HepG2 (cell line): ENCODE data around the gene ARL2. TPM values are rescaled to one million over a fixed set of nuclear protein-coding genes. Genes with fewer than 3 reads are reported as not detected.

Experiments used
- RAD21 ChIP-seq: fragments of 450-650 bp; formaldehyde crosslinking; IDR thresholded peaks from 2 replicates; pipeline ENCODE4 v1.5.0; 2020; ENCODE audit warnings: mild to moderate bottlenecking
- SMARCE1 ChIP-seq: fragments of 450-650 bp; IDR thresholded peaks from 2 replicates; pipeline ENCODE4 v1.6.1; 2017; ENCODE audit warnings: borderline replicate concordance
- SRSF9 ChIP-seq: fragments of 200-400 bp; formaldehyde crosslinking; IDR thresholded peaks from 2 replicates; pipeline ENCODE4 v1.6.1; 2018; ENCODE audit warnings: borderline replicate concordance, mild to moderate bottlenecking, low read depth, low read length; ENCODE audit not compliant: insufficient read depth, poor library complexity, severe bottlenecking
- ZNF12 ChIP-seq: sonication (generic); formaldehyde crosslinking; IDR thresholded peaks from 2 replicates; pipeline ENCODE4 v1.5.0; 2020; ENCODE audit warnings: missing genetic modification reagents
- ZNF337 ChIP-seq: sonication (generic); formaldehyde crosslinking; IDR thresholded peaks from 2 replicates; pipeline ENCODE4 v1.5.1; 2020; ENCODE audit warnings: missing genetic modification reagents, low read depth, mild to moderate bottlenecking, borderline replicate concordance
- ZNF343 ChIP-seq: sonication (generic); formaldehyde crosslinking; IDR thresholded peaks from 2 replicates; pipeline ENCODE4 v1.4.0; 2020; ENCODE audit warnings: mild to moderate bottlenecking, missing genetic modification reagents
- ZNF546 ChIP-seq: sonication (generic); formaldehyde crosslinking; conservative IDR thresholded peaks from 2 replicates; pipeline ENCODE4 v1.8.1; 2023; ENCODE audit warnings: mild to moderate bottlenecking, missing genetic modification reagents
- ZNF562 ChIP-seq: sonication (generic); formaldehyde crosslinking; IDR thresholded peaks from 2 replicates; pipeline ENCODE4 v1.8.0; 2022; ENCODE audit warnings: missing genetic modification reagents, borderline replicate concordance
- polyA plus RNA-seq, 8 experiments: library from polyadenylated mRNA; depleted of rRNA in 3 of 8; stranded (reverse) in 7 of 8; unstranded in 1 of 8; fragments of >200 nt; fragmentation: Illumina TruSeq in 4 of 8; extraction: Trizol in 4 of 8; gene quantifications; 2 replicates each; pipeline versions ENCODE4 v1.2.1 to v1.2.3, GENCODE V29; 2011 to 2016; ENCODE audit warnings: low read depth in 4 of 8, missing spikeins in 1 of 8, mixed read lengths in 1 of 8; ENCODE audit not compliant: insufficient read depth in 1 of 8
- total RNA-seq, 5 experiments: library from RNA; depleted of rRNA; stranded (reverse); fragments of >200 nt; fragmentation: Illumina TruSeq; extraction: Trizol; gene quantifications; 2 replicates each; pipeline ENCODE4 v1.2.3, GENCODE V29; 2016; ENCODE audit warnings: low read depth in 1 of 5
- TF ChIP-seq, protein P1 (sequence below): sonication (generic); formaldehyde crosslinking; IDR thresholded peaks from 2 replicates; pipeline ENCODE4 v1.4.0; 2020; ENCODE audit warnings: missing genetic modification reagents
- TF ChIP-seq, protein P2 (sequence below): sonication (generic); formaldehyde crosslinking; IDR thresholded peaks from 2 replicates; pipeline ENCODE4 v1.5.1; 2020; ENCODE audit warnings: missing genetic modification reagents, mild to moderate bottlenecking, borderline replicate concordance
- TF ChIP-seq, protein P3 (sequence below): sonication (generic); formaldehyde crosslinking; IDR thresholded peaks from 2 replicates; pipeline ENCODE4 v1.4.0; 2020; ENCODE audit warnings: missing genetic modification reagents, mild to moderate bottlenecking, borderline replicate concordance
- TF ChIP-seq, protein P4 (sequence below): sonication (generic); formaldehyde crosslinking; IDR thresholded peaks from 2 replicates; pipeline ENCODE4 v1.5.1; 2020; ENCODE audit warnings: missing genetic modification reagents, mild to moderate bottlenecking, borderline replicate concordance
- TF ChIP-seq, protein P5 (sequence below): sonication (generic); formaldehyde crosslinking; IDR thresholded peaks from 2 replicates; pipeline ENCODE4 v1.5.0; 2020; ENCODE audit warnings: missing genetic modification reagents, mild to moderate bottlenecking, borderline replicate concordance
- TF ChIP-seq, protein P6 (sequence below), 2 experiments: fragments of 450-650 bp in 1 of 2; sonication (generic) in 1 of 2; formaldehyde crosslinking; IDR thresholded peaks; 2 replicates each; pipeline versions ENCODE4 v1.5.0 to v1.8.0; 2020 to 2022; ENCODE audit warnings: mild to moderate bottlenecking in 1 of 2, missing genetic modification reagents in 1 of 2

Gene ARL2
- total and polyA plus RNA-seq, 2 of the 13 experiments (the other 11 are each of a cell fraction or from before 2014, with no cell fraction given) = 82.9 to 84.4 TPM

DNA sequence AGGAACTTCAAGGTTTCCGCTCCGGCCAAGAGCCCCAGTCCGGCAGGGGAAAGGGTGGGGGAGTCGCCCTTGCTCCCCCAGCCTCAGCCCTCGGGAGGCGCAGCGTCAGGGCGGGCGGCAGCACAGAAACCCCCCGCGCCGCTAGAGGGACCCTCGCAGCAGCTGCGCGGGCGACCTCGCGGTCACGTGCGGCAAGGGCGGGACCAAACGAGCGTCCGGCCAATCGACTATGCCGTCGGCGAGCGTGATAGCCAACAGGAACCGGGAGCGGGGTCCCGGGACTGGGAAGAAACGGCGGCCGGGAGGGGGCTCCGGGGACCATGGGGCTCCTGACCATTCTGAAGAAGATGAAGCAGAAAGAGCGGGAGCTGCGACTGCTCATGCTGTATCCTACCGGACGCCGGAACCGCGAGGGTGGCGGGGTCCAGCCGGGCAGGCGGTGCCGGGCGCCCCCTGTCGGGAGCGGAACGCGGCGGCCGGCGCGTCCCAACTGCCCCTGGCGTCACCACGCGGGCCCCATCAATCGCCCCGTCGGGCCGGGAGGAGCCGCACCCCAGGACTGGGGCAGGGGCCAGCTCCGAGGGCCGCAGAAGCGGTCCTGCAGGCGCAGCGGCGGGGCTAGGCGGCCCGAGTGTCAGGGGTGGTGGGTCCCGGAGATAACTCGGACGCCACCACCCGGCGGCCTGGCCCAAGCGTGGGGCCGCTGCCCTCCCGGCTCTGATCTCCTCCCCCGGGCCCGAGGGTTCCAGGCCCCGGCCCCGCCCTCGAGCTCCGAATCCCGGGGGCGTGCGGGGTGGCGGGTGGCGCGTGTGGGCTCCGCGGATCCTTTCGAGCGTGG, at the start of gene ARL2 (continued):
- TF ChIP-seq, protein P1, sequence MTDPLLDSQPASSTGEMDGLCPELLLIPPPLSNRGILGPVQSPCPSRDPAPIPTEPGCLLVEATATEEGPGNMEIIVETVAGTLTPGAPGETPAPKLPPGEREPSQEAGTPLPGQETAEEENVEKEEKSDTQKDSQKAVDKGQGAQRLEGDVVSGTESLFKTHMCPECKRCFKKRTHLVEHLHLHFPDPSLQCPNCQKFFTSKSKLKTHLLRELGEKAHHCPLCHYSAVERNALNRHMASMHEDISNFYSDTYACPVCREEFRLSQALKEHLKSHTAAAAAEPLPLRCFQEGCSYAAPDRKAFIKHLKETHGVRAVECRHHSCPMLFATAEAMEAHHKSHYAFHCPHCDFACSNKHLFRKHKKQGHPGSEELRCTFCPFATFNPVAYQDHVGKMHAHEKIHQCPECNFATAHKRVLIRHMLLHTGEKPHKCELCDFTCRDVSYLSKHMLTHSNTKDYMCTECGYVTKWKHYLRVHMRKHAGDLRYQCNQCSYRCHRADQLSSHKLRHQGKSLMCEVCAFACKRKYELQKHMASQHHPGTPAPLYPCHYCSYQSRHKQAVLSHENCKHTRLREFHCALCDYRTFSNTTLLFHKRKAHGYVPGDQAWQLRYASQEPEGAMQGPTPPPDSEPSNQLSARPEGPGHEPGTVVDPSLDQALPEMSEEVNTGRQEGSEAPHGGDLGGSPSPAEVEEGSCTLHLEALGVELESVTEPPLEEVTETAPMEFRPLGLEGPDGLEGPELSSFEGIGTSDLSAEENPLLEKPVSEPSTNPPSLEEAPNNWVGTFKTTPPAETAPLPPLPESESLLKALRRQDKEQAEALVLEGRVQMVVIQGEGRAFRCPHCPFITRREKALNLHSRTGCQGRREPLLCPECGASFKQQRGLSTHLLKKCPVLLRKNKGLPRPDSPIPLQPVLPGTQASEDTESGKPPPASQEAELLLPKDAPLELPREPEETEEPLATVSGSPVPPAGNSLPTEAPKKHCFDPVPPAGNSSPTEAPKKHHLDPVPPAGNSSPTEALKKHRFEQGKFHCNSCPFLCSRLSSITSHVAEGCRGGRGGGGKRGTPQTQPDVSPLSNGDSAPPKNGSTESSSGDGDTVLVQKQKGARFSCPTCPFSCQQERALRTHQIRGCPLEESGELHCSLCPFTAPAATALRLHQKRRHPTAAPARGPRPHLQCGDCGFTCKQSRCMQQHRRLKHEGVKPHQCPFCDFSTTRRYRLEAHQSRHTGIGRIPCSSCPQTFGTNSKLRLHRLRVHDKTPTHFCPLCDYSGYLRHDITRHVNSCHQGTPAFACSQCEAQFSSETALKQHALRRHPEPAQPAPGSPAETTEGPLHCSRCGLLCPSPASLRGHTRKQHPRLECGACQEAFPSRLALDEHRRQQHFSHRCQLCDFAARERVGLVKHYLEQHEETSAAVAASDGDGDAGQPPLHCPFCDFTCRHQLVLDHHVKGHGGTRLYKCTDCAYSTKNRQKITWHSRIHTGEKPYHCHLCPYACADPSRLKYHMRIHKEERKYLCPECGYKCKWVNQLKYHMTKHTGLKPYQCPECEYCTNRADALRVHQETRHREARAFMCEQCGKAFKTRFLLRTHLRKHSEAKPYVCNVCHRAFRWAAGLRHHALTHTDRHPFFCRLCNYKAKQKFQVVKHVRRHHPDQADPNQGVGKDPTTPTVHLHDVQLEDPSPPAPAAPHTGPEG (CRISPR knock-in tag) = no peak
- TF ChIP-seq, protein P2, sequence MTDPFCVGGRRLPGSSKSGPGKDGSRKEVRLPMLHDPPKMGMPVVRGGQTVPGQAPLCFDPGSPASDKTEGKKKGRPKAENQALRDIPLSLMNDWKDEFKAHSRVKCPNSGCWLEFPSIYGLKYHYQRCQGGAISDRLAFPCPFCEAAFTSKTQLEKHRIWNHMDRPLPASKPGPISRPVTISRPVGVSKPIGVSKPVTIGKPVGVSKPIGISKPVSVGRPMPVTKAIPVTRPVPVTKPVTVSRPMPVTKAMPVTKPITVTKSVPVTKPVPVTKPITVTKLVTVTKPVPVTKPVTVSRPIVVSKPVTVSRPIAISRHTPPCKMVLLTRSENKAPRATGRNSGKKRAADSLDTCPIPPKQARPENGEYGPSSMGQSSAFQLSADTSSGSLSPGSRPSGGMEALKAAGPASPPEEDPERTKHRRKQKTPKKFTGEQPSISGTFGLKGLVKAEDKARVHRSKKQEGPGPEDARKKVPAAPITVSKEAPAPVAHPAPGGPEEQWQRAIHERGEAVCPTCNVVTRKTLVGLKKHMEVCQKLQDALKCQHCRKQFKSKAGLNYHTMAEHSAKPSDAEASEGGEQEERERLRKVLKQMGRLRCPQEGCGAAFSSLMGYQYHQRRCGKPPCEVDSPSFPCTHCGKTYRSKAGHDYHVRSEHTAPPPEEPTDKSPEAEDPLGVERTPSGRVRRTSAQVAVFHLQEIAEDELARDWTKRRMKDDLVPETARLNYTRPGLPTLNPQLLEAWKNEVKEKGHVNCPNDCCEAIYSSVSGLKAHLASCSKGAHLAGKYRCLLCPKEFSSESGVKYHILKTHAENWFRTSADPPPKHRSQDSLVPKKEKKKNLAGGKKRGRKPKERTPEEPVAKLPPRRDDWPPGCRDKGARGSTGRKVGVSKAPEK (CRISPR knock-in tag) = no peak
- TF ChIP-seq ZNF12 (no peak; the same call in 1 of the 2 replicates), RAD21 (peak; percentile 62), ZNF337 (CRISPR knock-in tag) (no peak), ZNF343 (CRISPR knock-in tag) (peak; percentile 84; the same call in 1 of the 2 replicates), ZNF546 (peak; percentile 89; the same call in 1 of the 2 replicates), ZNF562 (no peak), SRSF9 (no peak), SMARCE1 (no peak)
- TF ChIP-seq, protein P3, sequence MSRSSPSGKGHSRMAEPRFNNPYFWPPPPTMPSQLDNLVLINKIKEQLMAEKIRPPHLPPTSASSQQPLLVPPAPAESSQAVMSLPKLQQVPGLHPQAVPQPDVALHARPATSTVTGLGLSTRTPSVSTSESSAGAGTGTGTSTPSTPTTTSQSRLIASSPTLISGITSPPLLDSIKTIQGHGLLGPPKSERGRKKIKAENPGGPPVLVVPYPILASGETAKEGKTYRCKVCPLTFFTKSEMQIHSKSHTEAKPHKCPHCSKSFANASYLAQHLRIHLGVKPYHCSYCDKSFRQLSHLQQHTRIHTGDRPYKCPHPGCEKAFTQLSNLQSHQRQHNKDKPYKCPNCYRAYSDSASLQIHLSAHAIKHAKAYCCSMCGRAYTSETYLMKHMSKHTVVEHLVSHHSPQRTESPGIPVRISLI = peak; percentile 37; the same call in 1 of the 2 replicates
- TF ChIP-seq, protein P4, sequence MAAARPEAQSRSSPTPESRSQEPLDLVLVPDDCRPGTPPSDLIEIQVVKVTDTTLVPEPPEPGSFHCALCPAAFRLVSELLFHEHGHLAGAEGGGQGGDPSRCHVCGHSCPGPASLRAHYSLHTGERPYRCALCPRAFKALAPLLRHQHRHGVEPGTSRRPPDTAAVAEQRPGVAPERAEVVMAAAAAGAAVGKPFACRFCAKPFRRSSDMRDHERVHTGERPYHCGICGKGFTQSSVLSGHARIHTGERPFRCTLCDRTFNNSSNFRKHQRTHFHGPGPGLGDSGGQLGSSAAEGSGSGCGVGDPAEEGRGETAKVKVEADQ = 0 out of 2 replicates have a peak, but pooled peaks have one; percentile 34
- TF ChIP-seq, protein P5, sequence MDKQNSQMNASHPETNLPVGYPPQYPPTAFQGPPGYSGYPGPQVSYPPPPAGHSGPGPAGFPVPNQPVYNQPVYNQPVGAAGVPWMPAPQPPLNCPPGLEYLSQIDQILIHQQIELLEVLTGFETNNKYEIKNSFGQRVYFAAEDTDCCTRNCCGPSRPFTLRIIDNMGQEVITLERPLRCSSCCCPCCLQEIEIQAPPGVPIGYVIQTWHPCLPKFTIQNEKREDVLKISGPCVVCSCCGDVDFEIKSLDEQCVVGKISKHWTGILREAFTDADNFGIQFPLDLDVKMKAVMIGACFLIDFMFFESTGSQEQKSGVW (CRISPR knock-in tag) = no peak
- TF ChIP-seq, protein P6, sequence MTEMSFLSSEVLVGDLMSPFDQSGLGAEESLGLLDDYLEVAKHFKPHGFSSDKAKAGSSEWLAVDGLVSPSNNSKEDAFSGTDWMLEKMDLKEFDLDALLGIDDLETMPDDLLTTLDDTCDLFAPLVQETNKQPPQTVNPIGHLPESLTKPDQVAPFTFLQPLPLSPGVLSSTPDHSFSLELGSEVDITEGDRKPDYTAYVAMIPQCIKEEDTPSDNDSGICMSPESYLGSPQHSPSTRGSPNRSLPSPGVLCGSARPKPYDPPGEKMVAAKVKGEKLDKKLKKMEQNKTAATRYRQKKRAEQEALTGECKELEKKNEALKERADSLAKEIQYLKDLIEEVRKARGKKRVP (CRISPR knock-in tag; IDR thresholded peaks at IDR 0.05) = peak in 1 of 2 experiments; percentile 28; a peak in 1 of 4 replicates
